IMR-90 (cell line): Measurements from ENCODE around the gene FBXO4. TPM values are rescaled to one million over a fixed set of nuclear protein-coding genes. Genes with fewer than 3 reads are reported as not detected.

Source experiments
- ATAC-seq: fragments of 200-7000 bp; cut with Tn5 transposase; 2 replicates; pipeline ENCODE4 v1.9.1; 2020; ENCODE audit warnings: low read depth, mild to moderate bottlenecking, moderate library complexity
- BruUV-seq: library from RNA; stranded (reverse); fragments of 400-500 nt; replicated peaks from 2 replicates; lab custom pipeline; 2021; lab: Mats Ljungman, UMichigan
- CTCF ChIA-PET: fragments of 300-600 bp; formaldehyde crosslinking; extraction: SDS; loops from one replicate; lab custom pipeline; 2021; ENCODE audit warnings: antibody characterized with exemption; lab: Yijun Ruan, JAX
- POLR2A ChIA-PET: fragments of 300-600 bp; sonication (Branson Sonifier 250); formaldehyde crosslinking; loops from one replicate; lab custom pipeline; 2022; ENCODE audit warnings: antibody characterized with exemption; ENCODE audit not compliant: unreplicated experiment; lab: Charles Lee
- DNase-seq: peaks from one replicate; pipeline ENCODE4 v3.0.0; 2013
- H2AFZ ChIP-seq: replicated peaks from 2 replicates; pipeline ENCODE3; 2013; ENCODE audit warnings: low read length, mild to moderate bottlenecking; ENCODE audit not compliant: poor library complexity
- H2AK5ac ChIP-seq: 2 replicates; pipeline ENCODE4 v1.6.1; 2013; ENCODE audit warnings: low read depth, low read length, inconsistent platforms
- H2AK9ac ChIP-seq: replicated peaks from 2 replicates; pipeline ENCODE3; 2013; ENCODE audit warnings: mild to moderate bottlenecking, low read depth, low read length, moderate library complexity; ENCODE audit not compliant: poor library complexity
- H2BK120ac ChIP-seq: 2 replicates; pipeline ENCODE4 v1.6.1; 2013; ENCODE audit warnings: low read depth, low read length, inconsistent platforms
- H2BK15ac ChIP-seq: 3 replicates; pipeline ENCODE4 v1.6.1; 2013; ENCODE audit warnings: low read depth, low read length, inconsistent platforms
- H2BK20ac ChIP-seq: 2 replicates; pipeline ENCODE4 v1.6.1; 2013; ENCODE audit warnings: low read depth, mild to moderate bottlenecking, inconsistent platforms, low read length, moderate library complexity
- H2BK5ac ChIP-seq: 2 replicates; pipeline ENCODE4 v1.6.1; 2013; ENCODE audit warnings: mild to moderate bottlenecking, low read depth, low read length, inconsistent platforms; ENCODE audit not compliant: poor library complexity, severe bottlenecking
- H3K14ac ChIP-seq: replicated peaks from 2 replicates; pipeline ENCODE4 v1.6.1; 2013; ENCODE audit warnings: low read depth, low read length, inconsistent platforms
- H3K18ac ChIP-seq: 2 replicates; pipeline ENCODE4 v1.6.1; 2013; ENCODE audit warnings: low read depth, low read length, control low read depth
- H3K23ac ChIP-seq: 2 replicates; pipeline ENCODE4 v1.6.1; 2013; ENCODE audit warnings: low read depth, low read length, inconsistent platforms
- H3K27ac ChIP-seq: 2 replicates; pipeline ENCODE4 v1.5.1; 2013; ENCODE audit warnings: mild to moderate bottlenecking, control low read depth, low read length; ENCODE audit not compliant: insufficient read depth
- H3K27me3 ChIP-seq: 2 replicates; pipeline ENCODE4 v1.6.1; 2013; ENCODE audit warnings: low read length; ENCODE audit not compliant: control insufficient read depth, insufficient read depth
- H3K36me3 ChIP-seq: 2 replicates; pipeline ENCODE4 v1.6.1; 2013; ENCODE audit warnings: low read length, mixed read lengths; ENCODE audit not compliant: control insufficient read depth, insufficient read depth
- H3K4ac ChIP-seq: 2 replicates; pipeline ENCODE4 v1.6.1; 2013; ENCODE audit warnings: low read depth, low read length, inconsistent platforms
- H3K4me1 ChIP-seq: 2 replicates; pipeline ENCODE4 v1.6.1; 2013; ENCODE audit warnings: low read length, mixed read lengths; ENCODE audit not compliant: control insufficient read depth, insufficient read depth
- H3K4me2 ChIP-seq: 2 replicates; pipeline ENCODE4 v1.6.1; 2013; ENCODE audit warnings: low read depth, mild to moderate bottlenecking, control low read depth, low read length, moderate library complexity
- H3K4me3 ChIP-seq: 2 replicates; pipeline ENCODE4 v1.5.1; 2013; ENCODE audit warnings: low read depth, mild to moderate bottlenecking, control low read depth, low read length, moderate library complexity; ENCODE audit not compliant: insufficient read depth
- H3K56ac ChIP-seq: 2 replicates; pipeline ENCODE4 v1.6.1; 2013; ENCODE audit warnings: low read length, inconsistent platforms; ENCODE audit not compliant: insufficient read depth; ENCODE audit errors: extremely low read depth
- H3K79me1 ChIP-seq, 2 experiments: 2 replicates each; pipeline ENCODE4 v1.6.1; 2013; ENCODE audit warnings: low read length in 2 of 2, inconsistent platforms in 1 of 2, low read depth in 1 of 2
- H3K9ac ChIP-seq: 2 replicates; pipeline ENCODE4 v1.6.1; 2013; ENCODE audit warnings: low read depth, low read length, control low read depth
- H3K9me1 ChIP-seq: 2 replicates; pipeline ENCODE4 v1.6.1; 2013; ENCODE audit warnings: low read length, inconsistent platforms; ENCODE audit not compliant: insufficient read depth
- H3K9me3 ChIP-seq: 2 replicates; pipeline ENCODE4 v1.6.1; 2013; ENCODE audit warnings: low read length; ENCODE audit not compliant: control insufficient read depth, insufficient read depth
- H4K20me1 ChIP-seq: 2 replicates; pipeline ENCODE4 v1.6.1; 2013; ENCODE audit warnings: low read length, inconsistent platforms; ENCODE audit not compliant: insufficient read depth
- H4K5ac ChIP-seq: 2 replicates; pipeline ENCODE4 v1.6.1; 2013; ENCODE audit warnings: mild to moderate bottlenecking, low read depth, low read length, control low read depth
- H4K8ac ChIP-seq, 2 experiments: 2 replicates each; pipeline ENCODE4 v1.6.1; 2013; ENCODE audit warnings: low read depth in 2 of 2, low read length in 2 of 2, control low read depth in 1 of 2, inconsistent platforms in 1 of 2
- H4K91ac ChIP-seq: 2 replicates; pipeline ENCODE4 v1.6.1; 2013; ENCODE audit warnings: low read depth, low read length, inconsistent platforms; ENCODE audit not compliant: insufficient read depth
- BHLHE40 ChIP-seq: fragments of 150-350 bp; IDR thresholded peaks from 2 replicates; pipeline ENCODE4 v1.6.1; 2016; ENCODE audit warnings: mild to moderate bottlenecking, low read depth, low read length
- MXI1 ChIP-seq: IDR thresholded peaks from 2 replicates; pipeline ENCODE4 v1.6.1; 2012; ENCODE audit warnings: low read depth, mild to moderate bottlenecking, low read length, moderate library complexity, borderline replicate concordance
- NFE2L2 ChIP-seq: fragments of 150-350 bp; IDR thresholded peaks from 2 replicates; pipeline ENCODE4 v1.6.1; 2016; ENCODE audit warnings: low read depth, mild to moderate bottlenecking, low read length
- RCOR1 ChIP-seq: IDR thresholded peaks from 2 replicates; pipeline ENCODE4 v1.6.1; 2012; ENCODE audit warnings: mild to moderate bottlenecking, low read length, improper control_type of control experiment; ENCODE audit not compliant: insufficient replicate concordance
- SMC3 ChIP-seq: fragments of 150-350 bp; IDR thresholded peaks from 2 replicates; pipeline ENCODE4 v1.6.1; 2016; ENCODE audit warnings: low read depth, mild to moderate bottlenecking, antibody characterized with exemption, low read length, moderate library complexity
- WGBS, 2 experiments: methylation state at CpG; one replicate each; pipeline versions ENCODE4 v1.1.5 to v1.1.7; 2013; ENCODE audit warnings: missing lambda C conversion rate in 2 of 2; ENCODE audit not compliant: insufficient read length in 1 of 2; ENCODE audit errors: extremely low coverage in 2 of 2; 5-methylcytosine and 5-hydroxymethylcytosine counted together
- dilution Hi-C: fragments of 300-500 bp; cut with HindIII; formaldehyde crosslinking; loops from one replicate; pipeline ENCODE4 v1.14.3; 2018; ENCODE audit warnings: low sequenced_read_pairs; ENCODE audit not compliant: unreplicated experiment
- in situ Hi-C: fragments of 300-500 bp; cut with MboI; formaldehyde crosslinking; loops from 3 replicates; pipeline ENCODE4 v1.14.3; 2019; ENCODE audit warnings: low sequenced_read_pairs, inconsistent platforms, mixed read lengths
- intact Hi-C: fragments of 100-400 bp; cut with micrococcal nuclease; formaldehyde crosslinking; loops from 2 replicates; pipeline ENCODE4 v1.10.0; 2022
- polyA plus RNA-seq, 3 experiments: library from polyadenylated mRNA; depleted of rRNA; stranded (reverse); fragments of >200 nt; gene quantifications; 2 replicates each; pipeline ENCODE4 v1.2.3, GENCODE V29; 2012; ENCODE audit warnings: low replicate concordance in 1 of 3
- total RNA-seq: library from RNA; depleted of rRNA; stranded (reverse); fragments of >200 nt; gene quantifications from 2 replicates; pipeline ENCODE4 v1.2.3, GENCODE V29; 2012

Gene FBXO4
- total and polyA plus RNA-seq, 2 of the 4 experiments (the other 2 are of a cell fraction): 3.5 to 4.1 TPM

DNA sequence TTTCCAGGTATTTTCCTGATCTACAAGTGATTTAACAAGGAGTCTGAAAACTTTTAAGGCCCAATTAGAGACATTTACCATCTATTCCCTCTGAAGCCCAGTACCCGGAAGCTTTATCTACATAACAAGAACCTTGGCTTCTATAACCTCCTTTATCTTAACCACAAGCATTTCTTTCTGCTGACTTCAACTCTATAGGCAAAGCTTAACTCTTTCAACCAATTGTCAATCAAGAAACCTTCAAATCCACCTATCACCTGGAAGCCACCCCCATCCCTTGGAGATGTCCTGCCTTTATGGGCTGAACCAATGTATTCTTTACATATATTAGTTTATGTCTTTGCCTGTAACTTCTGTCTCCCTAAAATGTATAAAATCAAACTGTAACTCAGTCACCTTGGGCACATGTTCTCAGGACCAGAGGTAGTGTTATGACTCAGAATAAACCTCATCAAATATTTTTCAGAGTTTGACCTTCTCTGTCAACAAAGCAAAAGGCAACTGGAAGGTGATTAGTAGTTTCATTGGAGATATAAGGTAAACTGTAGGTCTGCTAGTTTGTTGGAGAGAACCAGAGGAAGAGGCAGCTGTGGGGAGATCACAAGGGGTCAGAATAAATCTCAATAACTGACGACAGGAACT is 33.9 kb upstream of the FBXO4 start:
- H3K27me3 ChIP-seq: peaks cover 6% of the 10 kb centered on the region
- no peak overlapping the region for H3K4me3 ChIP-seq
- no peaks in the 10 kb centered on the region for H3K9me1 ChIP-seq
- TF ChIP-seq RCOR1 (no peak), NFE2L2 (no peak), BHLHE40 (no peak), MXI1 (no peak), SMC3 (no peak)
- H2AK5ac ChIP-seq: no peak overlapping the region
- no peak overlapping the region for H4K8ac ChIP-seq
- intact Hi-C loops: no loop called here
- H3K79me1 ChIP-seq: no peaks in the 10 kb centered on the region
- no peak overlapping the region for H2BK15ac ChIP-seq
- no peaks in the 10 kb centered on the region for H3K36me3 ChIP-seq
- dilution Hi-C loops: no loop called here
- DNase-seq (no peak), ATAC-seq (no peak)
- in situ Hi-C loops: no loop called here
- no peaks in the 10 kb centered on the region for H4K20me1 ChIP-seq
- H2AFZ ChIP-seq: no peak overlapping the region
- H3K56ac ChIP-seq: no peak overlapping the region
- no peaks in the 10 kb centered on the region for H3K4me1 ChIP-seq
- H4K91ac ChIP-seq: no peak overlapping the region
- H3K14ac ChIP-seq: no peak overlapping the region
- H2BK5ac ChIP-seq: no peak overlapping the region
- H2AK9ac ChIP-seq: no peak overlapping the region
- H2BK120ac ChIP-seq: no peak overlapping the region
- ChIA-PET CTCF (no interaction called here), POLR2A (no interaction called here)
- no peak overlapping the region for H3K27ac ChIP-seq
- no peak overlapping the region for H3K4me2 ChIP-seq
- H3K4ac ChIP-seq: no peak overlapping the region
- no peak overlapping the region for H2BK20ac ChIP-seq
- no peak overlapping the region for H3K18ac ChIP-seq
- WGBS, 2 experiments: 71% methylated on average over 1 of the region's 2 CpGs; no CpG with 5 or more reads in 1 of the 2 experiments
- H4K5ac ChIP-seq: no peak overlapping the region
- BruUV-seq: no TSS peak
- no peak overlapping the region for H3K23ac ChIP-seq
- H3K9ac ChIP-seq: no peak overlapping the region
- H3K9me3 ChIP-seq: no peaks in the 10 kb centered on the region
